B cell (primary cell): ENCODE data around the gene ANKAR. TPM values are rescaled to one million over a fixed set of nuclear protein-coding genes. Genes with fewer than 3 reads are reported as not detected.

ENCODE experiments used
- ATAC-seq: fragments of 200-7000 bp; cut with Tn5 transposase; one replicate; pipeline ENCODE4 v1.10.0; 2021; ENCODE audit warnings: low read depth, mild to moderate bottlenecking, moderate number of reproducible peaks, moderate library complexity
- CTCF ChIA-PET: fragments of 350-600 bp; sonication (Branson Sonifier 250); formaldehyde crosslinking; loops from one replicate; lab custom pipeline; 2021; ENCODE audit warnings: antibody characterized with exemption, inconsistent platforms; lab: Charles Lee
- POLR2A ChIA-PET: fragments of 350-600 bp; sonication (Branson Sonifier 250); formaldehyde crosslinking; loops from one replicate; lab custom pipeline; 2021; ENCODE audit warnings: antibody characterized with exemption; lab: Charles Lee
- DNase-seq: peaks from one replicate; pipeline ENCODE4 v3.0.0; 2013
- H2AFZ ChIP-seq: 2 replicates; pipeline ENCODE4 v1.6.1; 2012; ENCODE audit warnings: mild to moderate bottlenecking, low read depth, low read length; ENCODE audit not compliant: insufficient read depth, poor library complexity, severe bottlenecking
- H3K27ac ChIP-seq, 2 donors: 1 replicate in 1 of 2; 2 replicates in 1 of 2; pipeline ENCODE4 v1.5.1; 2012 to 2013; ENCODE audit warnings: low read length in 2 of 2, mild to moderate bottlenecking in 2 of 2, moderate library complexity in 1 of 2
- H3K27me3 ChIP-seq, 4 experiments: fragments of 200-600 bp in 1 of 4; sonication (generic) in 1 of 4; replicated peaks in 1 of 4; 1 replicate in 2 of 4; 2 replicates in 2 of 4; pipeline versions ENCODE4 v1.6.1 to v1.7.0; 2013 to 2016; ENCODE audit warnings: low read length in 3 of 4, mild to moderate bottlenecking in 2 of 4, mixed read lengths in 1 of 4, moderate library complexity in 1 of 4; ENCODE audit not compliant: insufficient read depth in 4 of 4, control insufficient read depth in 3 of 4; ENCODE audit errors: control extremely low read depth in 1 of 4
- H3K36me3 ChIP-seq, 2 experiments: replicated peaks in 1 of 2; 1 replicate in 1 of 2; 2 replicates in 1 of 2; pipeline versions ENCODE4 v1.6.1 to v1.7.1; 2013; ENCODE audit warnings: low read length in 1 of 2; ENCODE audit not compliant: insufficient read depth in 2 of 2, control insufficient read depth in 1 of 2; ENCODE audit errors: control extremely low read depth in 1 of 2, extremely low read depth in 1 of 2
- H3K4me1 ChIP-seq, 2 donors: fragments of 200-600 bp in 1 of 2; sonication (generic) in 1 of 2; 1 replicate in 1 of 2; 2 replicates in 1 of 2; pipeline versions ENCODE4 v1.5.1 to v1.6.1; 2013 to 2017; ENCODE audit warnings: low read length in 2 of 2; ENCODE audit not compliant: control insufficient read depth in 2 of 2, insufficient read depth in 2 of 2
- H3K4me2 ChIP-seq: replicated peaks from 2 replicates; pipeline ENCODE3; 2012; ENCODE audit warnings: mild to moderate bottlenecking, low read depth, low read length; ENCODE audit not compliant: poor library complexity, severe bottlenecking
- H3K4me3 ChIP-seq, 5 experiments: fragments of 200-600 bp in 1 of 5; sonication (generic) in 1 of 5; 1 replicate in 3 of 5; 2 replicates in 2 of 5; pipeline versions ENCODE4 v1.5.1 to v1.7.0; 2011 to 2016; ENCODE audit warnings: low read length in 4 of 5, mild to moderate bottlenecking in 4 of 5, low read depth in 2 of 5, control low read depth in 1 of 5, moderate library complexity in 1 of 5; ENCODE audit not compliant: insufficient read depth in 1 of 5; ENCODE audit errors: control extremely low read depth in 1 of 5, extremely low read depth in 1 of 5
- H3K79me2 ChIP-seq: fragments of 200-600 bp; sonication (generic); one replicate; pipeline ENCODE4 v1.6.0; 2016; ENCODE audit warnings: low read length; ENCODE audit not compliant: control insufficient read depth, insufficient read depth
- H3K9ac ChIP-seq: fragments of 200-600 bp; sonication (generic); 2 replicates; pipeline ENCODE4 v1.6.1; 2017; ENCODE audit warnings: mild to moderate bottlenecking, low read length, moderate library complexity
- H3K9me3 ChIP-seq, 3 donors: one replicate each; pipeline versions ENCODE4 v1.6.1 to v1.7.1; 2013; ENCODE audit warnings: low read length in 2 of 3; ENCODE audit not compliant: control insufficient read depth in 2 of 3, insufficient read depth in 1 of 3; ENCODE audit errors: control extremely low read depth in 1 of 3
- H4K20me1 ChIP-seq: 2 replicates; pipeline ENCODE4 v1.6.0; 2012; ENCODE audit warnings: mild to moderate bottlenecking, low read length; ENCODE audit not compliant: insufficient read depth, control insufficient read depth, poor library complexity, severe bottlenecking
- H3K27ac Mint-ChIP-seq: one replicate; pipeline ENCODE4 v1.8.0; 2021; ENCODE audit warnings: mixed read lengths
- H3K27me3 Mint-ChIP-seq: one replicate; pipeline ENCODE4 v1.8.0; 2021; ENCODE audit warnings: mixed read lengths
- H3K4me1 Mint-ChIP-seq: one replicate; pipeline ENCODE4 v1.8.0; 2021; ENCODE audit warnings: mixed read lengths
- H3K4me3 Mint-ChIP-seq: one replicate; pipeline ENCODE4 v1.8.0; 2021; ENCODE audit warnings: mixed read lengths
- H3K9me3 Mint-ChIP-seq: one replicate; pipeline ENCODE4 v1.8.0; 2022; ENCODE audit warnings: mixed read lengths; ENCODE audit not compliant: insufficient read depth
- EZH2 ChIP-seq: IDR thresholded peaks from 2 replicates; pipeline ENCODE4 v1.6.1; 2012; ENCODE audit warnings: borderline replicate concordance, low read depth, mild to moderate bottlenecking, moderate library complexity, low read length; ENCODE audit not compliant: insufficient read depth, poor library complexity, severe bottlenecking
- WGBS: methylation state at CpG from one replicate; pipeline ENCODE4 v1.1.5; 2013; ENCODE audit warnings: missing lambda C conversion rate; ENCODE audit not compliant: insufficient coverage; 5-methylcytosine and 5-hydroxymethylcytosine counted together
- intact Hi-C: fragments of 100-400 bp; cut with micrococcal nuclease; formaldehyde crosslinking; loops from one replicate; pipeline ENCODE4 v1.10.0; 2022
- polyA plus RNA-seq: library from polyadenylated mRNA; depleted of rRNA; stranded (reverse); fragments of >200 nt; gene quantifications from 2 replicates; pipeline ENCODE4 v1.2.3, GENCODE V29; 2012
- total RNA-seq, 2 donors: library from RNA; stranded (reverse); fragments of 120-200 nt in 1 of 2; gene quantifications; 1 replicate in 1 of 2; 2 replicates in 1 of 2; pipeline versions ENCODE4 v1.2.3 to v1.2.4, GENCODE V29; 2013 to 2022
- TF ChIP-seq, protein P1 (sequence below): fragments of 200-600 bp; IDR thresholded peaks from one replicate; pipeline ENCODE4 v1.8.0; 2022; ENCODE audit warnings: antibody characterized with exemption, mild to moderate bottlenecking

Gene ANKAR
- total and polyA plus RNA-seq, 2 donors (not counting 1 experiment from before 2014, with no cell fraction given): 11.2 to 24.8 TPM

DNA sequence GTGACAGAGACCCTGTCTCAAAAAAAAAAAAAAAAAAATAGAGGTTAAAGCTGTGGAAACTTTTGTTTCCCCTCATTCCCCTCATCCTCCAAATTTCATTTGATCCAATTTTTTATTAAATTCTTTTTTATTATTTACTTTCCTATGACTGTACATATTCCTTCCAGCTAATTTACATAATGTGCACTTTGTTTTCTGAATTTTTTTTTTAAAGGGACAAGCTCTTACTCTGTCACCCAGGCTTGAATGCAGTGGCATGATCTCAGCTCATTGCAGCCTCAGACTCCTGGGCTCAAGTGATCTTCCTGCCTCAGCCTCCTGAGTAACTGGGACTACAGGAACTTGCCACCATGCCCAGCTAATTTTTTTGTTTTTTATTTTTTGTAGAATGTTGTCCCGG, 10.3 kb downstream of the ANKAR start:
- no peak overlapping the region for H2AFZ ChIP-seq
- no peak overlapping the region for H3K4me2 ChIP-seq
- no peaks in the 10 kb centered on the region for H4K20me1 ChIP-seq
- H3K36me3 ChIP-seq: no peaks in the 10 kb centered on the region
- intact Hi-C loops: no loop called here
- Mint-ChIP-seq H3K4me1 (peaks cover 22% of the 10 kb centered on the region), H3K27me3 (no peaks in the 10 kb centered on the region), H3K27ac (no peak overlapping the region), H3K4me3 (no peak overlapping the region), H3K9me3 (no peaks in the 10 kb centered on the region)
- ChIA-PET POLR2A (no interaction called here), CTCF (interaction anchor here (0.7 to 1.6 kb wide), 6 partner anchors 10 to 66 kb away, joined by 3 to 8 read pairs (median 4); no protein-coding TSS in a partner anchor)
- DNase-seq: no peak
- no peaks in the 10 kb centered on the region for H3K27me3 ChIP-seq
- H3K9ac ChIP-seq: no peak overlapping the region
- no peak overlapping the region for H3K4me3 ChIP-seq
- H3K9me3 ChIP-seq: no peaks in the 10 kb centered on the region
- no CpG with 5 or more reads among the region's 1 CpG for WGBS
- TF ChIP-seq EZH2: no peak
- TF ChIP-seq, protein P1, sequence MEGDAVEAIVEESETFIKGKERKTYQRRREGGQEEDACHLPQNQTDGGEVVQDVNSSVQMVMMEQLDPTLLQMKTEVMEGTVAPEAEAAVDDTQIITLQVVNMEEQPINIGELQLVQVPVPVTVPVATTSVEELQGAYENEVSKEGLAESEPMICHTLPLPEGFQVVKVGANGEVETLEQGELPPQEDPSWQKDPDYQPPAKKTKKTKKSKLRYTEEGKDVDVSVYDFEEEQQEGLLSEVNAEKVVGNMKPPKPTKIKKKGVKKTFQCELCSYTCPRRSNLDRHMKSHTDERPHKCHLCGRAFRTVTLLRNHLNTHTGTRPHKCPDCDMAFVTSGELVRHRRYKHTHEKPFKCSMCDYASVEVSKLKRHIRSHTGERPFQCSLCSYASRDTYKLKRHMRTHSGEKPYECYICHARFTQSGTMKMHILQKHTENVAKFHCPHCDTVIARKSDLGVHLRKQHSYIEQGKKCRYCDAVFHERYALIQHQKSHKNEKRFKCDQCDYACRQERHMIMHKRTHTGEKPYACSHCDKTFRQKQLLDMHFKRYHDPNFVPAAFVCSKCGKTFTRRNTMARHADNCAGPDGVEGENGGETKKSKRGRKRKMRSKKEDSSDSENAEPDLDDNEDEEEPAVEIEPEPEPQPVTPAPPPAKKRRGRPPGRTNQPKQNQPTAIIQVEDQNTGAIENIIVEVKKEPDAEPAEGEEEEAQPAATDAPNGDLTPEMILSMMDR: no peak
- H3K27ac ChIP-seq: no peak overlapping the region
- H3K79me2 ChIP-seq: peaks cover 56% of the 10 kb centered on the region
- peaks cover 19 to 20% of the 10 kb centered on the region in 2 donors for H3K4me1 ChIP-seq
- ATAC-seq: no peak

DNA sequence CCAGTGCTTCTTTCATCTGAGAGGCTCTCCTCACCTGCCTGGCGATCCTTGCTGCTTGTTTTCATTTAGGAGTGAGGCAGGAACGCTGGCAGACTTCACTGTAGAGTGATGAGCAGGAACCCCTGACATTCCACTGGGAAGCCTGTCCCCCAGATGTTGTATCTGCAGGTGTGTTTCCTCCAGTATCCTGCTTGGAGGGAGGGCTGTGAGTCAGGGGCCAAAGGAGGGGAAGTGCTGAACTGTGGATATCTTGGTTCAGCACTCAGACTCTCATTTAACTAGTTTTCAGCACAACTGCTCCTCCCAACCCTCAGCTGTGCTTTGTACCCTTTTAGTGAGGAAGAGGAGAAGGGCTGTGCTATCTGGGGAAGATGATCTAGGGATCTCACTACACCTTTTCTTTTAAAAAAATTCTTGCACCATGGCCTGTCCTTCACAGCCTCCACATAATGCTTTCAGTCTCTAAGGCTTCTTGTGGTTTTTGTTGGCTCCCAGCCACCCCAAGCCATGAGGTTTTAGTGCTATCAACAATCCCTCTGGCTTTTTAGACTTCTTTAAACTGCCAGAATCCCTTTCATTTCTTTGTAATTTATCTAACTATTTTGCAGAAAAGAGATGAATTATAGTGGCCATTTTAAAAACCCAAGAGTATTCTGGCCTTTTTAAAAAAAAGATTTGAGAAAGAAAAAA, 11.2 kb downstream of the ANKAR start:
- CTCF ChIA-PET: interaction anchor here (1.2 to 1.3 kb wide), 2 partner anchors 13 to 65 kb away, joined by 3 read pairs; no protein-coding TSS in a partner anchor
- no peak overlapping the region for H3K4me3 Mint-ChIP-seq

More for the DNA sequence above, 11.2 kb downstream of the ANKAR start:
- H3K4me2 ChIP-seq: no peak overlapping the region
- H3K4me3 ChIP-seq: no peak overlapping the region
- no peaks in the 10 kb centered on the region for H3K9me3 ChIP-seq
- POLR2A ChIA-PET: no interaction called here
- no peak overlapping the region for H3K9ac ChIP-seq
- H3K27ac ChIP-seq: no peak overlapping the region
- ATAC-seq: no peak
- H3K27me3 Mint-ChIP-seq: no peaks in the 10 kb centered on the region
- no peak overlapping the region for H3K27ac Mint-ChIP-seq
- peaks cover 50% of the 10 kb centered on the region for H3K79me2 ChIP-seq
- H3K9me3 Mint-ChIP-seq: no peaks in the 10 kb centered on the region
- intact Hi-C loops: no loop called here
- DNase-seq: no peak
- H3K4me1 ChIP-seq: peaks cover 10 to 15% of the 10 kb centered on the region in 2 donors
- H3K36me3 ChIP-seq: no peaks in the 10 kb centered on the region
- no peaks in the 10 kb centered on the region for H3K27me3 ChIP-seq
- H3K4me1 Mint-ChIP-seq: peaks cover 14% of the 10 kb centered on the region
- no peaks in the 10 kb centered on the region for H4K20me1 ChIP-seq
- no peak overlapping the region for H2AFZ ChIP-seq
- 60% methylated on average over 2 of the region's 2 CpGs for WGBS
- no peak for TF ChIP-seq EZH2
- TF ChIP-seq, protein P1: no peak
